ENCODE results near the gene ESPNL.

- TF ChIP-seq CTCF (IDR thresholded peaks at IDR 0.05) (no peak), POLR2A (IDR thresholded peaks at IDR 0.05) (no peak)
These were observed 32.2 kb upstream of the ESPNL start for GRCh38 chr2:238067939-238068338.
